ENCODE measurements around the gene SIRPD. TPM values are rescaled to one million over a fixed set of nuclear protein-coding genes. Genes with fewer than 3 reads are reported as not detected.
"Not testable (repeated sequence)": the region's sequence is repeated elsewhere in the genome, so short reads cannot be mapped to it uniquely, and the experiment has no call there.

SIRPD gene
- total and polyA plus RNA-seq, 4 experiments from 2014 or later: 0.11 to 0.17 TPM; not detected in 2

- Histone ChIP-seq H3K36me3 (ENCODE audit: insufficient read depth, low read length) (no peaks in the 10 kb centered on the region), H3K27ac (ENCODE audit: low read depth, low read length) (no peak overlapping the region), H3K27me3 (ENCODE audit: insufficient read depth, low read length) (peaks cover 6% of the 10 kb centered on the region), H3K9me3 (ENCODE audit: control insufficient read depth in 1 of 2, low read length in 2 of 2) (no peaks in the 10 kb centered on the region), H3K4me3 (ENCODE audit: low read length in 2 of 2) (no peak overlapping the region), H3K4me1 (ENCODE audit: insufficient read depth, low read length) (peaks cover 3% of the 10 kb centered on the region)
- Mint-ChIP-seq H3K27ac (no peak overlapping the region), H3K4me1 (peaks cover 3 to 6% (median 4%) of the 10 kb centered on the region in 4 donors), H3K4me3 (no peak overlapping the region), H3K36me3 (no peaks in the 10 kb centered on the region), H3K27me3 (peaks cover 34 to 47% of the 10 kb centered on the region in 2 donors), H3K9me3 (peaks cover 0 to 14% (median 9%) of the 10 kb centered on the region in 8 donors)
- intact Hi-C loops (cut with micrococcal nuclease): no loop called here
- ChIA-PET POLR2A (ENCODE audit: partially characterized antibody) (no interaction called here), CTCF (ENCODE audit: partially characterized antibody) (interaction anchor here (0.6 to 1.1 kb wide), 2 partner anchors 9 to 234 kb away, joined by 3 read pairs; no protein-coding TSS in a partner anchor)
- no peak for DNase-seq
Measured at GRCh38 chr20:1499528-1500420, 57.7 kb downstream of the SIRPD start.

- H3K4me1 ChIP-seq (ENCODE audit: insufficient read depth, low read length); DNase-seq; H3K9me3 Mint-ChIP-seq; H3K4me3 ChIP-seq (ENCODE audit: low read length in 2 of 2); POLR2A ChIA-PET (ENCODE audit: partially characterized antibody); H3K27ac ChIP-seq (ENCODE audit: low read depth, low read length); H3K36me3 Mint-ChIP-seq; H3K9me3 ChIP-seq (ENCODE audit: control insufficient read depth in 1 of 2, low read length in 2 of 2); H3K27ac Mint-ChIP-seq; intact Hi-C loops (cut with micrococcal nuclease); H3K4me3 Mint-ChIP-seq; H3K4me1 Mint-ChIP-seq; H3K36me3 ChIP-seq (ENCODE audit: insufficient read depth, low read length); H3K27me3 ChIP-seq (ENCODE audit: insufficient read depth, low read length): not testable (repeated sequence)
- H3K27me3 Mint-ChIP-seq: peaks cover 36 to 38% of the 10 kb centered on the region in 2 donors
- CTCF ChIA-PET (ENCODE audit: partially characterized antibody): interaction anchor here (0.8 to 1.5 kb wide), 2 partner anchors 10 to 280 kb away, joined by 3 to 5 read pairs; no protein-coding TSS in a partner anchor
Measured at GRCh38 chr20:1497371-1497770, 60.1 kb downstream of the SIRPD start.

GRCh38 chr20:1496930-1497329 is 60.6 kb downstream of the SIRPD start:
- peaks cover 2% of the 10 kb centered on the region for H3K27me3 ChIP-seq (ENCODE audit: insufficient read depth, low read length)
- Mint-ChIP-seq H3K27me3 (peaks cover 34 to 36% of the 10 kb centered on the region in 2 donors), H3K27ac (no peak overlapping the region), H3K4me3 (no peak overlapping the region), H3K9me3 (peaks cover 0 to 6% (median 3%) of the 10 kb centered on the region in 8 donors), H3K4me1 (no peaks in the 10 kb centered on the region), H3K36me3 (no peaks in the 10 kb centered on the region)
- no peak for DNase-seq
- CTCF ChIA-PET (ENCODE audit: partially characterized antibody): interaction anchor here (1.5 kb wide), 1 partner anchor 11 kb away, joined by 5 read pairs; no protein-coding TSS in a partner anchor
- no peaks in the 10 kb centered on the region for H3K9me3 ChIP-seq (ENCODE audit: control insufficient read depth in 1 of 2, low read length in 2 of 2)
- POLR2A ChIA-PET (ENCODE audit: partially characterized antibody): no interaction called here
- H3K36me3 ChIP-seq (ENCODE audit: insufficient read depth, low read length): no peaks in the 10 kb centered on the region
- no peak overlapping the region for H3K27ac ChIP-seq (ENCODE audit: low read depth, low read length)
- intact Hi-C loops (cut with micrococcal nuclease): no loop called here
- no peaks in the 10 kb centered on the region for H3K4me1 ChIP-seq (ENCODE audit: insufficient read depth, low read length)
- no peak overlapping the region for H3K4me3 ChIP-seq (ENCODE audit: low read length in 2 of 2)

GRCh38 chr20:1494436-1494835 is 63.1 kb downstream of the SIRPD start:
- Mint-ChIP-seq H3K27me3 (peaks cover 28 to 30% of the 10 kb centered on the region in 2 donors), H3K4me1 (no peaks in the 10 kb centered on the region), H3K9me3 (peaks cover 0 to 6% (median 3%) of the 10 kb centered on the region in 8 donors), H3K4me3 (no peak overlapping the region), H3K27ac (no peak overlapping the region), H3K36me3 (no peaks in the 10 kb centered on the region)
- intact Hi-C loops (cut with micrococcal nuclease): no loop called here
- no peaks in the 10 kb centered on the region for H3K36me3 ChIP-seq (ENCODE audit: insufficient read depth, low read length)
- POLR2A ChIA-PET (ENCODE audit: partially characterized antibody): no interaction called here
- H3K27me3 ChIP-seq (ENCODE audit: insufficient read depth, low read length): no peaks in the 10 kb centered on the region
- H3K4me1 ChIP-seq (ENCODE audit: insufficient read depth, low read length): no peaks in the 10 kb centered on the region
- no peaks in the 10 kb centered on the region for H3K9me3 ChIP-seq (ENCODE audit: control insufficient read depth in 1 of 2, low read length in 2 of 2)
- H3K27ac ChIP-seq (ENCODE audit: low read depth, low read length): no peak overlapping the region
- no peak for DNase-seq
- H3K4me3 ChIP-seq (ENCODE audit: low read length in 2 of 2): no peak overlapping the region
- CTCF ChIA-PET (ENCODE audit: partially characterized antibody): no interaction called here

- H3K9me3 ChIP-seq (ENCODE audit: control insufficient read depth in 1 of 2, low read length in 2 of 2): no peaks in the 10 kb centered on the region
- no peak overlapping the region for H3K4me3 ChIP-seq (ENCODE audit: low read length in 2 of 2)
- peaks cover 0 to 6% (median 3%) of the 10 kb centered on the region in 8 donors for H3K9me3 Mint-ChIP-seq
- H3K36me3 ChIP-seq (ENCODE audit: insufficient read depth, low read length): no peaks in the 10 kb centered on the region
- no peak overlapping the region for H3K4me3 Mint-ChIP-seq
- H3K4me1 ChIP-seq (ENCODE audit: insufficient read depth, low read length): no peaks in the 10 kb centered on the region
- no peaks in the 10 kb centered on the region for H3K27me3 ChIP-seq (ENCODE audit: insufficient read depth, low read length)
- H3K27ac Mint-ChIP-seq: no peak overlapping the region
- H3K36me3 Mint-ChIP-seq: no peaks in the 10 kb centered on the region
- intact Hi-C loops (cut with micrococcal nuclease): no loop called here
- CTCF ChIA-PET (ENCODE audit: partially characterized antibody): interaction anchor here (1.4 kb wide), 1 partner anchor 11 kb away, joined by 8 read pairs; no protein-coding TSS in a partner anchor
- H3K27me3 Mint-ChIP-seq: peaks cover 30% of the 10 kb centered on the region in 2 donors
- no peak for DNase-seq
- POLR2A ChIA-PET (ENCODE audit: partially characterized antibody): no interaction called here
- no peak overlapping the region for H3K27ac ChIP-seq (ENCODE audit: low read depth, low read length)
- H3K4me1 Mint-ChIP-seq: no peaks in the 10 kb centered on the region
Measured at GRCh38 chr20:1493536-1493935, 64.0 kb downstream of the SIRPD start.

- H3K9me3 Mint-ChIP-seq: peaks cover 0 to 3% (median 0%) of the 10 kb centered on the region in 8 donors
- Histone ChIP-seq H3K4me1 (ENCODE audit: insufficient read depth, low read length) (no peaks in the 10 kb centered on the region), H3K27ac (ENCODE audit: low read depth, low read length) (no peak overlapping the region), H3K4me3 (ENCODE audit: low read length in 2 of 2) (no peak overlapping the region), H3K27me3 (ENCODE audit: insufficient read depth, low read length) (no peaks in the 10 kb centered on the region), H3K9me3 (ENCODE audit: control insufficient read depth in 1 of 2, low read length in 2 of 2) (no peaks in the 10 kb centered on the region), H3K36me3 (ENCODE audit: insufficient read depth, low read length) (no peaks in the 10 kb centered on the region)
- H3K4me3 Mint-ChIP-seq: no peak overlapping the region
- H3K27ac Mint-ChIP-seq: no peak overlapping the region
- ChIA-PET POLR2A (ENCODE audit: partially characterized antibody) (interaction anchor here (1.4 kb wide), 1 partner anchor 25 kb away, joined by 3 read pairs; the partner anchor contains the start of gene NSFL1C), CTCF (ENCODE audit: partially characterized antibody) (interaction anchor here (1.4 kb wide), 1 partner anchor 12 kb away, joined by 8 read pairs; no protein-coding TSS in a partner anchor)
- intact Hi-C loops (cut with micrococcal nuclease): no loop called here
- DNase-seq: no peak
- no peaks in the 10 kb centered on the region for H3K36me3 Mint-ChIP-seq
- H3K4me1 Mint-ChIP-seq: no peaks in the 10 kb centered on the region
- H3K27me3 Mint-ChIP-seq: peaks cover 31 to 32% of the 10 kb centered on the region in 2 donors
Measured at GRCh38 chr20:1491860-1492642, 65.5 kb downstream of the SIRPD start.

- Mint-ChIP-seq H3K9me3 (peaks cover 0 to 3% (median 0%) of the 10 kb centered on the region in 8 donors), H3K27me3 (peaks cover 27 to 31% of the 10 kb centered on the region in 2 donors), H3K27ac (no peak within 1 kb of the TSS), H3K36me3 (no peaks in the 10 kb centered on the region), H3K4me3 (no peak within 1 kb of the TSS), H3K4me1 (no peaks in the 10 kb centered on the region)
- intact Hi-C loops (cut with micrococcal nuclease): no loop called here
- Histone ChIP-seq H3K27me3 (ENCODE audit: insufficient read depth, low read length) (no peaks in the 10 kb centered on the region), H3K9me3 (ENCODE audit: control insufficient read depth in 1 of 2, low read length in 2 of 2) (no peaks in the 10 kb centered on the region), H3K36me3 (ENCODE audit: insufficient read depth, low read length) (no peaks in the 10 kb centered on the region), H3K4me1 (ENCODE audit: insufficient read depth, low read length) (no peaks in the 10 kb centered on the region), H3K27ac (ENCODE audit: low read depth, low read length) (no peak within 1 kb of the TSS), H3K4me3 (ENCODE audit: low read length in 2 of 2) (no peak within 1 kb of the TSS)
- POLR2A ChIA-PET (ENCODE audit: partially characterized antibody): no interaction called here
- CTCF ChIA-PET (ENCODE audit: partially characterized antibody): no interaction called here
- no peak for DNase-seq
Measured at GRCh38 chr20:1491281-1491840, 66.1 kb downstream of the SIRPD start, which contains the start of gene SIRPB2. Gene SIRPB2, minus strand, starts transcription at chr20:1491420. Its CDS starts 61 bp downstream, at chr20:1491359.
